ENCODE results near the gene ZBTB46.

The ZBTB46 gene

DNA sequence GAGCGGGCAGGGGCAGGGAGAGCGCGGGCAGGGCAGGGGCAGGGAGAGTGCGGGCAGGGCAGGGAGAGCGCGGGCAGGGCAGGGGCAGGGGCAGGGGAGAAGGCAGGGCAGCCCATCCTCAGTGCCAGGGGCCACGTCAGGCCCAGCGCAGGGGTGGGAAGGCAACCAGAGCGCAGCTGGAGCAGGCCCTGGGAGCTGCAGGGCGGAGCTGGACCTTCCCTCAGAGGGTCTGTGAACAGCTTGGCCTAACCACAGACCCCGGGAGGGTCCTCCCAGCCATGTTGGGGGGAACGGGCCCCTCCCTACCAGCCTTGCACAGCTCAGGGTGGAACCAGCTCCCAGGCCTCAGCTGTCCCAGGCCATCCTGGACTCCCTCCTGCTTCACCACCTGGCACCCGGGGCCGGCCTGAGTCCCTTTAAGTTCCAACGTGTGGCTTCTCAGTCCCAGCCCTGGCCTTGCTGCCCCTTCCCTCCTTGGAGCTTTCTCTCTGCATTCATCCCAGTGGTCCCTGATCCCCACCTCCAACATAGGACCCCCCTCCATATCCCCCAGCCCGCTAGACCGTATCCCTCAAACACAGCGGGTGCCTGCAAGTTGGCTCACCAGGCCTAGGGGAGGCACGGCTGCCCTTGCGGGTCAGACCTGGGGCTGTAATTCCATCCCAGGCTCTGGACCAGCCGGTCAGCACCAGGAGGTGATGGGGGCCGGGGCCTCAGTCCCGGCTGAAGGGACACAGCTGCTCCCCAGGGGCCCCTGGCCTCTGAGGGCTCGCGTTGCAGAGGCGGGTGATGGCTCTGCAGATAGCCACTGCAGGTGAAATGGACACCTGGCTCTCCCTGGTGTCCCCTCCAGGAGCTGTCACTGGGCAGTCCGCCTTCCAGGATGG is 5.6 kb upstream of the ZBTB46 start:
- DNase-seq = no peak

DNA sequence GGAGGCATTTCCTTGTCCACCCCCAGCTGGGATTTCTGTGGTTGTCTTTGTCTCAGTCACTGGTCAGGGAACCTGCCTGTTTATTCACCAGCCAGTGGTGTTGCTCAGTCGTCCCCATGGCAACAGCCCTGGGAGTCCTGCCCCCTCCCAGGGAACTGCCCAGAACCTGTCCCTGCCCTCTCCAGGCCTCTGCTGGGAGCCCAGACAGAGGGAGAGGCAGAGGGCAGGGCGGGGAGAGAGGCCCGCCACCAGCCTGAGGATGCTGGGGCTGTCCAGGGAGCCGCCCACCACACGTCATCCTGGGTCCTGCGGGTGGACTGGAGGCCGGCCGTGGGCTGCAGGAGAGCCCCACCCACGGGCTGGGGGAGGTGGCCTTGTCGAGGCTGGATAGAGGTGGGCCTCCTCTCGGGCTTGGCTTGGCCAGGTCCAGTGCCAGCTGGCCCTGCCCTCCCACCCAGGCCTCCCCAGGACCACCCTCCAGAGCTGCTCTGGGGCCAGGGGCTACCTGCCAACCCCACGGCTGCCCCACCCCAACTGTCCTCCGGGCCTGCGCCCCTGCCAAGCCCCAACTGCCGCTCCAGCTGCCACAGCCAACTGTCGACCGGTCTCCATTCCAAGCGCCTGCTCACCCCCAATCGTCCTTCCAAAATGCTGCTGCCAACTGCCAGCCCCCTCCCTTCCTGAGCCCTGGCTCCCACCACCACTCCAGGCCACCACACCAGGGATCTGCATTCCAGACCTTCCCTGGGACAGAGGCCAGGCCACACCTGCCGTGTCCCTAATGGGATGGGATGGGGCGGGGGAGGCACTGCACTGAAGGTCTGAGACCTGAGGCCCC is 4.2 kb upstream of the ZBTB46 start:
- DNase-seq = no peak

DNA sequence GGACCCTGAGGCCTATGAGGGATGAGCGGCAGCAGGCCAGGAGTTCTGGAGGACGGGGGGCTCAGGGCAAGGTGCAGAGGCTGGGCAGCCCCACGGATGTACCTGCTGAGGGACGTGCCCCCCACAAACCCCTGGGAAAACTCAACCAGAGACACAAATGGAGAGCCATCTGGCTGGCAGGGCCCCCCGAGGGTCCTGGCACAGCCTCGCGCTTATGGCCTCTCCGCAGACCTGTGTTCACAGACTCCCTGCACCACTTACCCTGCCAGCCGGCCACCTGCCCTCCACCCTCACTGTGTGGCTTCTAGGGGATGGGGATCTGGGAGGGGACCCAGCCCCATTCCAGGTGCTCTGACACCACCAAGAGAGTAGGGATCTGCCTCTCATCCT is 3.4 kb upstream of the ZBTB46 start:
- DNase-seq = no peak

DNA sequence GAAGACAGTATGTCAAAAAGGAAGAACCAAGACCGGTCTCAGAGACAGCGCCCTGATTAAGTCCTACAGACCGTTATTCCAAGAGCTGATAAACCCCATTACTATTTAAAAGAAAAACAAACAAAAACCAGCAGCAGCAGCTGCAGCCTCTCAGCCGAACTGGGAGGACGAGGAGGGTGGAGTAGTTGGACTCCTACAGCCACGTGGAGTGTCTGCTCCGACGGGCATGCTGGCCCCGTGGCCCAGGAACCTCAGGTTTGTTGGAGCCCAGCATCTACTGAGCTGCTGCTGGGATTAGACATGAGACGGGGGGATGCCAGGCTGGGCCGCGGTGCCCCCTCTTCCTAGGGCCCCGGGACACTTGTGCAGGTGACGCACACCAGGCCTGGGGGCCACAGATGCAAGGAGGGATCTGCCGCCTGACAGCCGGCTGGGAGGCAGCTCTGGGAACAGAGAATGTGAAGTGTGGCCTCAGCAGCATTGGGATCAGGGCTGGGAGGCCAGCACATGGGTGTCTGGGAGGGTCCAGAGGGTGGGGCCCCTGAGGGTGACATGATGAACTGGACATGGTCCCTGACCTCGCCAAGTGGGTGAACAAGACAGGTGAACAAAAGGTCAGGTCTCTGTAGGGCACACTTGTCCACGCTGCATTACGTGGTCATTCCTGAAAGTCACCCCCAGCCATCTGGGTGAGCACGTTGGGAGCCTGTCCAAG is 2.9 kb upstream of the ZBTB46 start:
- DNase-seq = no peak

DNA sequence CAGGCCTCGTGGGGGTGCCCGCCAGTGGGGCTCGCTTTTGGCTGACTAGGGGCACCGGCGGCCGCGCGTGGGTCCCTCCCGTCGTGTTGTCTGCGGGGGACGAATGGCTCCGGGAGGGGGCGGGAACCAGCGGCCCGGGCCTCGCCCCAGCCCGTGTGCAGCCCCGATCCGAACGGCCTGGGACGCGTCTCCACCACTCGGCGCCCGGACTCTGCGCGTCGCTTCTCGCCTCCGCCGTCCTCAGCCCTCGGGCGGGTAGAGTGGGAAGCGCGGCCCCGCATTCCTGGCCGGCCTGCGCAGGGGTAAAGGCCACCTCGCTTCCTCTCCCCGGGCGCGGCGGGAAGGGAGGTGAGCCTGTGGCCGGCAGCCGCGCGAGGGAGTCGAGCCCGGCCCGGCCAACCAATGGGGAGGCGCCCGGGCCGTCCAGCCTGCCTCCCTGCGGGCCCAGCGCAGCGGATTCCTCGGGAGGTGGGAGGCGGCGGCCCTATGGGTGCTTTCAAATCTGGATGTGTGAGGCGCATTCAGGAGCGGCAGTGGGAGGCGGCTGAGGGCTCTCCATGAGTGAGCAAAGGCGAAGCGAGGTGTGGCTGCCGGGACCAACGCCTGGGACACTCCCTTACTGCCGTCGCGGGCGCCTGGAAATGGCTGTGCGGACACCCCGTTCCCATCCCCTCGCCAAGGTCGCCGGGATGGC is 1.1 kb upstream of the ZBTB46 start:
- DNase-seq = no peak

DNA sequence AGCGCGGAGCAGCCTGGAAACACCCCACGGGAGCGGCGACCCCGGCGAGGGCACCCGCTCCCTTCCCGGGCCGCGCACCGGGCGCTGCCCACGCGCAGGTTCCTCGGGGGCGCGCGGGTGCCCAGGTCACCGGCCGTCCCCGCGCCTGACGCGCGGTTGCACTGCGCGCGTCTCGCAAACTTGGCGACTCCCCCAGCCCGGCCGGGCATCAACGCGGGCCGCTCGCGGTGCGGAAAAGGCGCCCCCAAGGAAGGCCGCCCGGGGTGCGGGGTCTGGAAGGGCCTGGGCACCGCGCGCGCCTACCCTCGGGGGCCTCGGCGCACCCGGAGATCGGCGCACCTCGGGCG is 555 bp upstream of the ZBTB46 start:
- no peak for DNase-seq

DNA sequence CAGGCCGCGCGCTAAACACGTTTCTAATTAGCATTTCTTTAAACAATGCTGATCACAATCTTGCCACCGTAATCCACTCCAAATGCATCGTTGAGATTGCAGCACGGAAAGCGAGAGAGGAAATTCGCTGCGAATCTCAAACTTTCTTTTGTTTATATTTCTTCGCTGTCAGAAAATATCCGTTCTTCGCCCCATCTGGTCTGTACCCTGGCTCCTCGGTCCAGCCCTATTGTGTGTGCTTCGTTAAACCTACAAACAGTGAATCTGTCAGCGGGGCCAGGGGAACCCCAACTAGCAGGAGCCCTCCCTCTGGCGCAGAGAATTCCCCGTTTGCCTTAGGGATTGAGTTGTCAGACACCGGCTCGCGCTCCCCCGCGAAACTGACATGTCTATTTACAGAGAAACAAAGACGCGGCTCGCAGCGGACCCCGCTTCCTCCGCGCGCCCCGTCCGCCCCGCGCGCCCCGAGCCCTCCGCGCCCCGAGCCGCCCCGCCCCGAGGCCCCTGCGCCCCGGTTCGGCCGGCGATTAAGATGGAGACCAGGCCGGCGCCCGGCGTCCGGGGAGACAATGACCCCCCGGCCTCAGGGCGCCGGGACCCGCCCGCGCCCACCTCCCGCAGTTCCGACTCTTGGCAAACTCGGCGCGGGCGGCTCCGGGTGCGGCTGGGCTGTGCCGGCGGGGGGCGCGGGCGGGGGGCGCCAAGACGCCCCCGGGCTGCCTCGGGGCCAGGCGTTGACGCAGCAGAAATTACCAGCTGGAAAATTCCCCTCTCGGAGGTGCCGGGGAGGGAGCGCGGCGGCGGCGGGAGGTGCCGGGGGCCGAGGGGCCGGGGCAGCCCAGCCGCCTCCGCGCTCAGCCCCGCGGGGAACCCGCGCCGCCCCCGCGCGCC is 874 bp downstream of the ZBTB46 start:
- DNase-seq = no peak

DNA sequence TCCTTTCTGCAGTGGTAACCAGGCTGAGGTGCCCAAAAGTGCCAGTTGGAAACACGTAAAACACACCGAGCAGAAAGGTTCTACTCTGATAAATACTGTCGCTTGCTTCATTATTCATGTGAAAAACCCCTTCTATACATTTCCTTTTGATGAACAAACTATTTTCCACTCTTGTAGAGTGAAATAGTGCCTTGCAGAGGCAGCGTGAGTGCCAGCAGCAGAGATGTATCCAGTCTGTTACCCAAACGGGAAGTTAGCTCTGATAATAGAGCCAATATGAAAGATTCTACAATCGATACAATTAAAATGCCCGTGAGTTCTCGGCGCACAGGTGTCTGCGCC is 1.5 kb downstream of the ZBTB46 start:
- no peak for DNase-seq

DNA sequence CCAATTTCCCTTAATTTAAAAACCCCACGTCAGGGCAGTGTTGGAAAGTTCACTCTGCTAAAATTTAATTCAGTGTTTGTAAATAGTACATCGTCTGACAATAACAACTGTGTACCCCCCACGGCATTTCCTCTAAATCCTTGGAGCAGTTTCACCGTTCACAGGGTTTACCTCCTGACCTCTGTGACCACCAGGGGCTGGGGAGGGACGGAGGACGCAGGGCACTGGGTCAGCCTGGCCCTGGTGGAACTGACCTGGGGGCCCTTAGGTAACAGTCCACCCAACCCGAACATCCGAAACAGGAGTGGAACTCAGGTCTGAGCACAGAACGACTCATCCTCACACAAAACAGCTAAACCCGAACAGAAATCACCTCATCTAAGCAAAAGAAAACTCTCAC is 2.1 kb downstream of the ZBTB46 start:
- DNase-seq = no peak

DNA sequence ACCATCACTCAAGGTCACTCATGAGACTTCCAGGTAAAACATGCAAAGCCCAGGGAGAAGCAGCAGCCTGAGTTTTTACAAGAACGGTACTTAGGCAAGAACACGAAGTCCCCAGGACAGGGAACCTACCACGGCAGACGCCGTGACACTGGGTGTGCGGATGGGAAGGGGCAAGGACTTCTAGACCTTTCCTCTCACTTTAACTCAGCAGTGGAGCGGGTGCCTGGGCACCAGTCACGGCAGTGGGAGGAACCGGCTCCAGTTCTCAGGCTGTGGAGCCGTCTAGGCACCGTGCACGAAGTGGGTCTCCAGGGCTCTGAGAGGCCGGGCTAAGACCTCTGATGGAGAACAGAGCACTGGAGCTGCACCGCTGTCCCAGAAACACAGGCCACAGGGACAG is 2.5 kb downstream of the ZBTB46 start:
- DNase-seq = no peak

DNA sequence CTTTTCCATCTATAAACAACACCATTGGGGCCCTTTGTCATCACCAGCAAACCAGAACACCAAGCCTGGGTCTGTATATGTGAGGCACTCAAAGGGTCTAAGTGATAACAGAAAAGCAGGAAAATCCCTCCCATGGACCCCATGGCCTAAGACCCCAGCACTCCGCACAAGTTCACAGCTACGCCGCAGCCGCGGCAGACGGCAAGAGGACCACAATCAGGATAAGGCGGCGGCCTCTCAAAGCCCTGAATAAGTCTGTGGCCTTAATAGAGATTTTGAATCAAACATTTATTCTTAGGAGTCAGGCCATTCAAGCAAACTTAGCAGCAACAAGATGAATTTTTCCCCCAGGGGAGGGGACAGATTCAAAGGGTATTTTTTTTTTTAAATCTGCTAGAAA is 2.9 kb downstream of the ZBTB46 start:
- DNase-seq = no peak

DNA sequence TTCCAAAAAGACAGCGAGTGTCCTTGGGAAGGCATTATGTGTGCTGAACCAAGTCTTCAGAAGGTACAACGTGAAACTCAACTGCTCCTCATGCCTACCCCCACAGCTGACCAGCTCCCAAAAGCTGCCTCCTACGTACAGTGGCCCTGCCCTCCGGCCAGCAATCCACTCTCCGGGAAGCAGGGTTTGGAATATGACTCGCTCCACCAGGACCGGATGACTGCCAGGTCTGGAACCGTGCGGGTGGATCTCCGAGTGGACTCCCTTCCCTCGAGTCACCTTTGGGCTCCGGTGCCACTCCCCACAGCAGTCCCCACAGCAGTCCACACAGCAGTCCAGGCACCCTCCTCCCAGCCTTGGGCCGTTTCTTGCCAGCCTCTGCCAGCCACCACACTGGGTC is 4.3 kb downstream of the ZBTB46 start:
- DNase-seq = no peak

DNA sequence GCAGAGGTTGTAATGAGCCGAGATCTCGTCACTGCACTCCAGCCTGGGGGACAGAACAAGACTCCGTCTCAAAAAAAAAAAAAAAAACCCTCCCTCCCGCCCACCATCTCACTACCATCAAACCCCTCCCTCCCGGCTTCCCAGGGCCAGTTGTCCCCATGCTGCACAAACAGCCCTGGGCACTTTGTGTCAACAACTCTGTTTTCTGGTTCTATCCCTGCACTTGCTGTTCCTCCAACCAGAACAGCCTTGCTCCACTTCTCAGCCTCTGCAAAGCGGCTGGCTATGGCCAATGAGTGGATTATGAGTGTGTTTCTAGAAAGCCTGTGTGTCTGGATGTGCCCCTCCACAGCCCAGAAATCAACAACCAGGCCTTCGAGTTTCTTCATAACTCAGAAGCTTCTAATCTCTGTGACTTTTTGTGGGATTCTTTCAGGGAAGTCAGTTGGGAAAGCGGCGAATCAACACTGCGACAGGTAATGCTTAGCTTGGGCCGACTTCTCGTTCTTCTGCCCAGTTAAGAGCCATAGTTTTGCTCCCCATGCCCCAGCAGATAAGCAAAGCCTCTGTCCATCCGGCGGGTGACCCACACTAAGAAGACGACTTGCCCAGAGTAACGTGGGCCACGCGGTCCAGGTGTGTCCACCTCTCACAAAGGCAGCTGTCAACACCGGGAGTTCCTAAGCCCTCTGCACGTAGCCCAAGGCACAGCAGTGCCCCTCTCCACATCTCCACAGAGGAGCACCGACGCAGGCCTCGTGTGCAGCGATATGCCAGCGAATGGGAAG is 5.5 kb downstream of the ZBTB46 start:
- DNase-seq = no peak

DNA sequence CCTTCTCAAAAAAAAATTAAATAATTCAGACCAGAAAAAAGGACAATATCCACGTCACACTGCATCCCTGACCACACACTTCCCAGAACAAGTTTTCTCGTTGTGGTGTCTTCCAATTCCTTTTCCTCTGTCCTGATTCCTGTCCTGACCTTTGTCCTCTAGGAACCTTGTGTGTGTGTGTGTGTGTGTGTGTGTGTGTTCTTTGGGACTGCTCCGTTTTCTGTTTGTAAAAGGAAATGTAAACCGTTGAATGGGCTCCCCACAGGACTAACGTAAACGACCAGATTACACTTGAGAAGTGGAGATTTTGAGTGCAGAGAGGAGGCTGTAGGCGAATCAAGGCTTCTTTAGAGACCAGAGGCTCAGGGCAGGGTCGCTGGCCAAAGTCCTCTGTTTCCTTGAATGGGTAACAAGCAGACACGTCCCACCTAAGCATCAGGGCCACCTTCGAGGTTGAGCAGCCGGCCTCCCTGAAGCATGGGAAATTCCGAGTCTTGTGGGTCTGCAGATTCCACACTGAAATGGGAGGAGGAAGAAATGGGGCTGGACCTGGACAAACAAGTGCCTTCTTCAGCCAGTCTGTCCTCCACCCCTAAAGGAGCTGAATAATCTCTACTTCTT is 7.3 kb downstream of the ZBTB46 start:
- no peak for DNase-seq

DNA sequence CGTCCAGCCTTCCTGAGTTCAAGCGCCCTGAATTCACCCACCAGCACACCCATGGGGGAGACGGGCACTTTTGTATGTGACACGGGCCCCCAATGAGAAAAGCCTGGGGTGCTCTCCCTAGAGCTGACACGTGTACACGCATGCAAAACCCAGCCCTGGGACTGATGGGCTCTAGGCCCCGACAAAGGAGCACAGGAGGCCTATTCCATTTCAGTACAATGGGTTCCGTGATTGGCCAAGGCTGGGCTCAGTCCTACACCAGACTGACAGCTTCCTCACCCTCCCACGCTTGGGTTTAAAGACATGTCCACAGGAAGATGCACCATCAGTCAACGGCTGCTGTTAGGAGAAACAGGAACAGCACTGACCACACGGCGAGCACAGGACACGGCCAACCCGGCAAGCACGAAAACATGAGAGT is 8.8 kb downstream of the ZBTB46 start:
- DNase-seq = no peak

DNA sequence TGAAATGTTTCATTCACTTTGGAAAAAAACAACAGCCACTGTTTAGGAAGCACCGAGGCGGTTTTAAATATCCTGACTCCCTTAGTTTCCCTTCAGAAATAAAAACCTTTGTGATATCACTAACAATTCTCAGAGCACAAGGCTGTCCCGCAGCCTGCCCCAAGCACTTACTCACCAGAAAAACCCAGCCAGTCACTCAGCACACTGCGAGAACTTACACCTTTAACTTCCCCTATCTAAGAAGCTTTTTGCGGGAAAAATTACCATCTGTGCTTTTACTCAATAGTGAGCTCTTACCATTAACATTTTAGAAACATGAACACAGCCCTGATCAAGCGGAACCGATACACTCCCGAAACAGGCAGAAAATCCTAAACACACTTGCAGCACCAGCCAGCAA is 9.3 kb downstream of the ZBTB46 start:
- no peak for DNase-seq

DNA sequence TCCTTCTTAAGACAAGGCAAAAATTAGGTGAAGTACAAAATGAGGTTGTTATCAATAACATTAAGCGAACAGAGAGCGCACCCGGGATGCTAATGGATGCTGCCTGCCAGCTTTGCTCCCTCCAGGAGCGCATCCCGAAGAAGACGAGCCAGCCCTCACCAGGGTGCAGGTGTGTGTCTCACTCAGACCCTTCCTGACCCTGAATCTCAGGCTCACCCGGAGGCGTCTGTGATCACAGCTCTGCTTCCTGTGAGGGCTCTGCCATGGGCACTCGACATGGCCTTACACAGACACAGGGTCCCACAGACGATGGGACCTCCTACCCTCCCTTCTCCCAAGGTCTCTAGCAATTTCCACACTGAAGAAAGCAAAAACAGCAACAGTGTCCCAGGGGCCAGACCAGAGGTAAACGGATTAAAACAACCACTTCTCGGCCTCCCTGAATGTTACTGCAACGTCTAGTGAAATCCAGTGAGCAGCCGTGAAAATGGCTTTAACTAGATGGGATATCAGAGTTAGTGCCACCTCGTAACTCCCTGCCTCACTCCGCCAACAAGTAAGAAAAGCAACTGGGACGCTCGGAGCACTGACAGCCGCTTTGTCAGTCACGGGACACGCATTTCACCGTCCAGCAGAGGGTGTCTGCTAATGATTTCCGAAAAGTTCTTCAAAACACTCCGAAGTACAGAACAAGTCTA is 11.7 kb downstream of the ZBTB46 start:
- no peak for DNase-seq

DNA sequence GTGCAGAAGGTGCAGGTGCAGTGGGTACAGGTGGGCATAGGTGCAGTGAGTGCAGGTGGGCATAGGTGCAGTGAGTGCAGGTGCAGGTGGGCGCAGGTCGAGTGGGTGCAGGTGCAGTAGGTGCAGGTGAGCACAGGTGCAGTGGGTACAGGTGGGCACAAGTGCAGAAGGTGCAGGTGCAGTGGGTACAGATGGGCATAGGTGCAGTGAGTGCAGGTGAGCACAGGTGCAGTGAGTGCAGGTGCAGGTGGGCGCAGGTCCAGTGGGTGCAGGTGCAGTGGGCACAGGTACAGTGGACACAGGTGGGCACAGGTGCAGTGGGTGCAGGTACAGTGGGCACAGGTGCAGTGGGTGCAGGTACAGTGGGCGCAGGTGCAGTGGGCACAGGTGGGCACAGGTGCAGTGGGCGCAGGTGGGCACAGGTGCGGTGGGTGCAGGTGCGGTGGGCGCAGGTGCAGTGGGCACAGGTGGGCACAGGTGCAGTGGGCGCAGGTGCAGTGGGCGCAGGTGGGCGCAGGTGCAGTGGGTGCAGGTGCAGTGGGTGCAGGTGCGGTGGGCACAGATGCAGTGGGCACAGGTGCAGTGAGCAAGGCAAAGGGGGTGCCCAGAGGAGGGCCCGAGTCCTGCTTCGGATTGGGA is 15.3 kb downstream of the ZBTB46 start:
- no peak for DNase-seq

DNA sequence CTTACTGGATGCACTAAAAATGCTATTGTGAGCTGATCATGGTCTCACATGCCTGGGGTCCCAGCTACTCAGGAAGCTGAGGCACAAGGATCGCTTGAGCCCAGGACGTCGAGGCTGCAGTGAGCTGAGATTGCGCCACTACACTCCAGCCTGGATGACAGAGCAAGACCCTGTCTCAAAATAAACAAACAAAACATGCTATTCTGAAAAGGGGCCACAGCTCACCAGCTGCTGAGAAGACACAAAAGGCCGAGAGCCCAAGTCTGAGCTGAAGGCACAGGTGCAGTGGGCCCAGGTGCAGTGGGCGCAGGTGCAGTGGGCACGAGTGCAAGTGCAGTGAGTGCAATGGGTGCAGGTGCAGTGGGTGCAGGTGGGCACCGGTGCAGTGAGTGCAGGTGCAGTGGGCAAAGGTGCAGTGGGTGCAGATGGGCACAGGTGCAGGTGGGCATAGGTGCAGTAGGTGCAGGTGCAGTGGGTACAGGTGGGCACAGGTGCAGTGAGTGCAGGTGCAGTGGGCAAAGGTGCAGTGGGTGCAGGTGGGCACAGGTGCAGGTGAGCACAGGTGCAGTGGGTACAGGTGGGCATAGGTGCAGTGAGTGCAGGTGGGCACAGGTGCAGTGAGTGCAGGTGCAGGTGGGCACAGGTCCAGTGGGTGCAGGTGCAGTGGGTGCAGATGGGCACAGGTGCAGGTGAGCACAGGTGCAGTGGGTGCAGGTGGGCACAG is 16.0 kb downstream of the ZBTB46 start:
- DNase-seq = no peak

Data from stimulated activated CD4-positive, alpha-beta T cell treated with anti-CD3 and anti-CD28 coated beads, Interleukin-4, amount 100 ng/mL, for 24 hours (primary cell).